Measurements from ENCODE around the gene RNPEPL1. TPM values are rescaled to one million over a fixed set of nuclear protein-coding genes. Genes with fewer than 3 reads are reported as not detected.

The RNPEPL1 gene
- total and polyA plus RNA-seq, 3 donors from 2014 or later, result 28.9 to 48.5 (median 39.1) TPM

DNA sequence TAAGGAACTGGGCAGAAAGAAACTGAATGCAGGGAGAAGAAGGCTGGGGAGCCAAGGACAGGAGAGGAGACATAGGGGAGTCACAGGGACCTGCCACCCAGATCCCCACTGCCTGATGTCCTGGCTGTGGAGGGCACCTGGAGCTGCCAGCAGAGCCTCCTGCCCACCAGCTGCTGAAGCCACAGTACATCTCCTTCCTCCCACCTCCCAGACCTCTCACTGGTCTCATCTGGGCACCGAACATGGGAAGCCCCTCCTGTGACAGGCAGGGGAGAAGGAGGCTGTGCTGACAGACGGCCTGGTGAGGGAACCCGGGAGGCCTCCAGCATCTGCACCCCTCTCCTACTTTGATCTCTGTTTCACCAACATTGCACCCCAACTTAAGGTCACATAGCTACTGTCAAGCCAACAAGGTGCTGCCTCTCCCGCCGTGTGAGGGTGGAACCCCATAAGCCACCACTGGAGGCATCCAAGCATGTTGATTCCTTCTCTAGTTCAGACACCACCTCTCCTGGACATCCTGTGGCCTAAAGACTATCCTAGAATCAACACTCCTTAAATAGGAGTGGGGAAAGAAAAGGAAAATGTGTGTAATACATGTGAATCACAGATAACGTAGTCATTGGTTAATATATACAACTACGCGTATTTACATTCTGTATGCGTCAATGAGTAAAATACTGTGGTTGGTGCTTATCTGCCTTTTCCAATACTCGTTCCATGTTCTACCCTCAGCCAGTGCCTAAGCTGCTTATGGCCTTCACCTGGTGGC, 3.5 kb upstream of the RNPEPL1 start:
- H3K27me3 ChIP-seq, result no peaks in the 10 kb centered on the region
- no peaks in the 10 kb centered on the region for H3K9me3 ChIP-seq
- intact Hi-C loops (cut with DNase I; ENCODE audit: low total_unique reads), result no loop called here
- H3K4me3 ChIP-seq, result no peak overlapping the region
- H3K36me3 ChIP-seq (ENCODE audit: low read depth, missing control alignments), result no peaks in the 10 kb centered on the region
- TF ChIP-seq, protein P1, sequence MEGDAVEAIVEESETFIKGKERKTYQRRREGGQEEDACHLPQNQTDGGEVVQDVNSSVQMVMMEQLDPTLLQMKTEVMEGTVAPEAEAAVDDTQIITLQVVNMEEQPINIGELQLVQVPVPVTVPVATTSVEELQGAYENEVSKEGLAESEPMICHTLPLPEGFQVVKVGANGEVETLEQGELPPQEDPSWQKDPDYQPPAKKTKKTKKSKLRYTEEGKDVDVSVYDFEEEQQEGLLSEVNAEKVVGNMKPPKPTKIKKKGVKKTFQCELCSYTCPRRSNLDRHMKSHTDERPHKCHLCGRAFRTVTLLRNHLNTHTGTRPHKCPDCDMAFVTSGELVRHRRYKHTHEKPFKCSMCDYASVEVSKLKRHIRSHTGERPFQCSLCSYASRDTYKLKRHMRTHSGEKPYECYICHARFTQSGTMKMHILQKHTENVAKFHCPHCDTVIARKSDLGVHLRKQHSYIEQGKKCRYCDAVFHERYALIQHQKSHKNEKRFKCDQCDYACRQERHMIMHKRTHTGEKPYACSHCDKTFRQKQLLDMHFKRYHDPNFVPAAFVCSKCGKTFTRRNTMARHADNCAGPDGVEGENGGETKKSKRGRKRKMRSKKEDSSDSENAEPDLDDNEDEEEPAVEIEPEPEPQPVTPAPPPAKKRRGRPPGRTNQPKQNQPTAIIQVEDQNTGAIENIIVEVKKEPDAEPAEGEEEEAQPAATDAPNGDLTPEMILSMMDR (IDR thresholded peaks at IDR 0.05), result no peak
- TF ChIP-seq POLR2A (IDR thresholded peaks at IDR 0.05), result no peak
- peaks cover 45% of the 10 kb centered on the region for H3K4me1 ChIP-seq
- WGBS, 2 donors, result 84 to 91% methylated on average over 10 of the region's 10 CpGs
- H3K27ac ChIP-seq, result peak overlapping the region; percentile 4 to 50
- DNase-seq, result peak; percentile 12

DNA sequence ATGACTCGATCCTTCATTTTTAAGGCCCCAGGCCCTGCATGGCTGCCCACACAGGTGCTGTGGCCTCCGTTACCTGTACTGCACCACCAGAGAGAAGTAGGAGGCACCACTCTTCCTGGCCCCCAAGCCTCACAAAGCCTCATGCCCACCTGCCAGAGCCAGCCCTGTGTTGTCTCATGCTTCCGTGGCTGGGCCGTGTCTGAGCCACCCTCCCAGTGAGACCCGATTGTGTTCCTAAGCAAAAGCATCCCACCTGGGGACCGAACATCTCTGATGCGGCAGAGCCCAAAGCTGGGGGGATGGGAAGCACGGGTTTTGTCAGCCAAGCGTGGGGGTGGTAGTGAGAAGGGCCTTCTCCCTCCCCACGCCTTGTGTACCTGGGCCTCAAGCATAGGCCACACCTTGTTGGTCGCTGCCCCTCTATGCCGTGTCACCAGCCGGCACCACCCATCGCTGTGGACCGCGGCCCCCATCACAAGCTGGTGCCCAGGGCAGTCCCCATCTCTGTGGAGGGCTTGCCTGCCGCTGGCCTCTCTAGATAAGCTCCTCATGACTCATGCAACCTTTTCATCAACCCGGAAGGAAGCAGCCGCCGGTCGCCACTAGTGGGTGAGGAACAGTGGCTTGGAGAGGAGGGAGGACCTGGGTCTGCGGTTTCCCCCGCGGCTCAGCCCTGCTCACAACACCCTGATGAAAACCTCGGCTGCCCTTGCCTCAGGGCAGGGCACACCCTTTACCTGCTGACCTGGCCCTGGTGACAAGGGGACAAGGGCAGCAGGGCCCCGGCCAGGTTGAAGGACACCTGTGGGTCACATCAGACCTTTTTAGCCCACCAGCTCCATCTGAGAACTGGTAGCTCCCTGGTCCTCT, 2.7 kb upstream of the RNPEPL1 start:
- DNase-seq, result peak; percentile 69
- Histone ChIP-seq H3K9me3 (no peaks in the 10 kb centered on the region), H3K4me1 (peaks cover 44% of the 10 kb centered on the region), H3K27ac (peak overlapping the region; percentile 40 to 58), H3K36me3 (ENCODE audit: low read depth, missing control alignments) (no peaks in the 10 kb centered on the region), H3K27me3 (no peaks in the 10 kb centered on the region), H3K4me3 (peak overlapping the region in 1 of 2 donors; percentile 57)
- TF ChIP-seq, protein P1 (IDR thresholded peaks at IDR 0.05), result no peak
- no peak for TF ChIP-seq POLR2A (IDR thresholded peaks at IDR 0.05)
- intact Hi-C loops (cut with DNase I; ENCODE audit: low total_unique reads), result no loop called here
- WGBS, 2 donors, result 39 to 61% methylated on average over 22 to 26 of the region's 26 CpGs

DNA sequence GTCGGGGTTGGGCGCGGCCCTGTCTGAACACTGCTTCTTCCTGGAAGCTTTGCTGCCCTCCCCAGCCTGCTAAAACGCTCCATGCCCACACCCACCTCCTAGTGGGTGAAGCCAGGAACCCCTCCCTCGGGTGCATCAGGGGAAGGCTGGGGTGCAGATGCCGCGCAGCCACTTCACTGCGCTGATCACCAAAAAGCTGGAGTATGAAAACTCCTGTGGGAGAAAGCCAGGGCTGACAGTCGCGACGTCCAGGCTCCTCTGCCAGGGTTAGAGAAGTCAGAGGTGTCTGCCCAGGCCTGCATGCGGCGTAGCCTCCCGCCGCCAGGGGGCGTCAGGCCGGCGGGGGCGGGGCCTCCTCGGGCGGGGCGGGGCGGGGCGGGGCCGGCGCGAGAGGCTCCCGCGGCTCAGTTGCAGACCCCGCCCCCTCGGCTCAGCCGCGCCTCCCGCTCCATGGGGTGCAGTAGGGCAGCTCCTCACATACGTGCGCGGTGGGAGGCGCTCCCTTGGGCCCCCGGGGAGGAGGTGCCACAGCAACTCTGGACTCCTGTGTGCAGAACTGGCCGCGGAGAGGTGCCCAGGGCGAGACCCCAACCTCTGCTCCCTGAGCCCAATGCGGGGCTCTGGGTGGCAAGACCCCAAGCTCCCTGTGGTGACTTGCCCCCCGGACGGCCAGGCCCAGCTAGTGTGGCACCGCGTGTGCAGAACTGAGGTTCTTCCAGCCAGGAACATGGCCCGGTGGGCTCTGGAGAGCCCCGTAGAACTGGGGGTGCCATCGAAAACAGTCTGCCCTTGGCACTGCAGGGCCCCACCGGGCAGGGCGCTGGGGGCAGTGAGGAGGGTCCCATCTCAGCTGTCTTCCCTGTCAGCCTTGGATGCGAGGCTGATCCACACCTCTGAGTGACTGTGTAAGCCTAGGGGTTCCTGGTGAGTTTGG, 1.8 kb upstream of the RNPEPL1 start:
- Histone ChIP-seq H3K9me3 (no peaks in the 10 kb centered on the region), H3K4me1 (peaks cover 44% of the 10 kb centered on the region), H3K27ac (peak overlapping the region; percentile 59 to 85), H3K36me3 (ENCODE audit: low read depth, missing control alignments) (no peaks in the 10 kb centered on the region), H3K27me3 (no peaks in the 10 kb centered on the region), H3K4me3 (peak overlapping the region; percentile 24 to 57)
- intact Hi-C loops (cut with DNase I; ENCODE audit: low total_unique reads), result no loop called here
- 10 to 12% methylated on average over 2 to 35 of the region's 53 CpGs for WGBS, 2 donors
- DNase-seq, result peak; percentile 92
- TF ChIP-seq, protein P1 (IDR thresholded peaks at IDR 0.05), result peak; percentile 26 to 95 (median 77)
- TF ChIP-seq POLR2A (IDR thresholded peaks at IDR 0.05), result no peak

DNA sequence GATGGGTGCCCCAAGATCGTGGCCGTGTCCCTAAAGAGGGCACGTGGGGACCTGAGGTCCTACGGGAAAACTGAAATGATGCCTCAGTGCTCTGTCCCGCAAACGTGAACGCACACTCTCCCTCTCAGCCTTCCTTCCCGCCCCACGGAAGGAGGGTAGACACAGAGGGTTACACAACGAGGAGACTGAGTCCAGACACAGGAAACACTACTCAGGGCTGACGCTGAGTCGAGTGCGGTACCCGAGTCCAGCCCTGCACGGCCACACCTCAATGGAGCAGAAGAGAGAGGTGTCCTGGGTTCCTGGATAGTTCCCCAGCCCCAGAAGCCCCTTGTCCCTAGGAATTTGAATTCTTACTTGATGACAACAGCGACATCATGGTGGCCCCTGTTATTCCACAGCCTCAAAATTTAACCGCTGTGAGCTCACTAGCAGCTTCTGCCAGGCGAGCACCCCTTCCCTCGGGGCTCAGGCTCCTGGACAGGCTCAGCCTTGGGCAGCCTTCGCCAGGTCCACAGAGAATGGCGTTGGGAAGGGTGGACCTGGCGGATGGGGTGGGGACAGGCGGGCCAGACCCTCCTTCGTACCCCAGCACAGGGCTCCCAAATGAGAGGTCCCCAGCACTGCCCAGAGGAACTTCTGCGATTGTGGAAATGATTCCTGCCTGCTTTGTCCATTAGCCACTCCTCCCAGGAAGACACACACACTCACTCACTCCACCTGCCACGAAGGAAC, 980 bp upstream of the RNPEPL1 start:
- no peaks in the 10 kb centered on the region for H3K36me3 ChIP-seq (ENCODE audit: low read depth, missing control alignments)
- H3K4me1 ChIP-seq, result peaks cover 39% of the 10 kb centered on the region
- no peaks in the 10 kb centered on the region for H3K9me3 ChIP-seq
- H3K27me3 ChIP-seq, result no peaks in the 10 kb centered on the region
- H3K27ac ChIP-seq, result peak overlapping the region; percentile 59 to 85
- WGBS, 2 donors, result 32 to 34% methylated on average over 14 to 26 of the region's 26 CpGs
- peak overlapping the region; percentile 53 to 57 for H3K4me3 ChIP-seq
- DNase-seq, result peak; percentile 12
- intact Hi-C loops (cut with DNase I; ENCODE audit: low total_unique reads), result no loop called here
- TF ChIP-seq POLR2A (IDR thresholded peaks at IDR 0.05), result no peak
- TF ChIP-seq, protein P1 (IDR thresholded peaks at IDR 0.05), result no peak

Data from testis (tissue), 3 donors.